ENCODE data around the gene ALDH1A2. TPM values are rescaled to one million over a fixed set of nuclear protein-coding genes. Genes with fewer than 3 reads are reported as not detected.

ALDH1A2 gene
- total RNA-seq, 6 donors from 2014 or later: 3.6 to 43.3 (median 6.9) TPM

GRCh38 chr15:57969996-57970395 lies 95.5 kb downstream of the ALDH1A2 start:
- Histone ChIP-seq H3K27ac (no peak overlapping the region), H3K36me3 (no peaks in the 10 kb centered on the region), H3K4me1 (no peaks in the 10 kb centered on the region), H3K27me3 (no peaks in the 10 kb centered on the region), H3K9me3 (no peaks in the 10 kb centered on the region), H3K4me3 (no peak overlapping the region)
- no peak for TF ChIP-seq POLR2AphosphoS5 (IDR thresholded peaks at IDR 0.05)
- no peak for TF ChIP-seq EP300 (IDR thresholded peaks at IDR 0.05)
- no peak for TF ChIP-seq CTCF (IDR thresholded peaks at IDR 0.05)
- no peak for TF ChIP-seq POLR2A (IDR thresholded peaks at IDR 0.05)
- DNase-seq (no peak), ATAC-seq (ENCODE audit: low FRiP score in 2 of 2) (no peak)

GRCh38 chr15:57969355-57969754 lies 96.2 kb downstream of the ALDH1A2 start:
- Histone ChIP-seq H3K36me3 (no peaks in the 10 kb centered on the region), H3K4me1 (no peaks in the 10 kb centered on the region), H3K4me3 (no peak overlapping the region), H3K27ac (no peak overlapping the region), H3K27me3 (no peaks in the 10 kb centered on the region), H3K9me3 (no peaks in the 10 kb centered on the region)
- no peak for DNase-seq
- no peak for ATAC-seq (ENCODE audit: low FRiP score in 2 of 2)
- TF ChIP-seq EP300 (IDR thresholded peaks at IDR 0.05) (no peak), CTCF (IDR thresholded peaks at IDR 0.05) (no peak), POLR2A (IDR thresholded peaks at IDR 0.05) (no peak), POLR2AphosphoS5 (IDR thresholded peaks at IDR 0.05) (no peak)
- WGBS, 2 donors: 71 to 75% methylated on average over 5 of the region's 5 CpGs

GRCh38 chr15:57962887-57963286 lies 102.6 kb downstream of the ALDH1A2 start:
- ATAC-seq (ENCODE audit: low FRiP score in 2 of 2) (no peak), DNase-seq (no peak)
- no peak for TF ChIP-seq POLR2A (IDR thresholded peaks at IDR 0.05)
- 71 to 76% methylated on average over 4 of the region's 4 CpGs for WGBS, 2 donors
- no peak overlapping the region for H3K4me3 ChIP-seq
- H3K9me3 ChIP-seq: no peaks in the 10 kb centered on the region
- no peaks in the 10 kb centered on the region for H3K36me3 ChIP-seq
- no peaks in the 10 kb centered on the region for H3K27me3 ChIP-seq
- no peak overlapping the region for H3K27ac ChIP-seq
- H3K4me1 ChIP-seq: peaks cover 0 to 3% (median 0%) of the 10 kb centered on the region in 4 donors

- no peaks in the 10 kb centered on the region for H3K9me3 ChIP-seq
- H3K4me1 ChIP-seq: peaks cover 0 to 3% (median 0%) of the 10 kb centered on the region in 4 donors
- no peaks in the 10 kb centered on the region for H3K27me3 ChIP-seq
- 72 to 76% methylated on average over 4 of the region's 4 CpGs for WGBS, 2 donors
- H3K36me3 ChIP-seq: no peaks in the 10 kb centered on the region
- no peak for DNase-seq
- ATAC-seq (ENCODE audit: low FRiP score in 2 of 2): no peak
- TF ChIP-seq CTCF (IDR thresholded peaks at IDR 0.05): no peak
- TF ChIP-seq POLR2AphosphoS5 (IDR thresholded peaks at IDR 0.05): no peak
- TF ChIP-seq POLR2A (IDR thresholded peaks at IDR 0.05): no peak
- TF ChIP-seq EP300 (IDR thresholded peaks at IDR 0.05): no peak
- no peak overlapping the region for H3K4me3 ChIP-seq
- no peak overlapping the region for H3K27ac ChIP-seq
Observed at GRCh38 chr15:57961919-57962318, 103.6 kb downstream of the ALDH1A2 start.

GRCh38 chr15:57957113-57957512 lies 108.4 kb downstream of the ALDH1A2 start:
- peaks cover 0 to under 1% (median 0%) of the 10 kb centered on the region in 4 donors for H3K4me1 ChIP-seq
- no peak overlapping the region for H3K27ac ChIP-seq
- WGBS, 2 donors: 85 to 91% methylated on average over 5 of the region's 5 CpGs
- no peaks in the 10 kb centered on the region for H3K27me3 ChIP-seq
- DNase-seq: no peak
- H3K4me3 ChIP-seq: no peak overlapping the region
- no peaks in the 10 kb centered on the region for H3K9me3 ChIP-seq
- no peaks in the 10 kb centered on the region for H3K36me3 ChIP-seq
- TF ChIP-seq CTCF (IDR thresholded peaks at IDR 0.05) (no peak), EP300 (IDR thresholded peaks at IDR 0.05) (no peak), POLR2AphosphoS5 (IDR thresholded peaks at IDR 0.05) (no peak), POLR2A (IDR thresholded peaks at IDR 0.05) (no peak)
- no peak for ATAC-seq (ENCODE audit: low FRiP score in 2 of 2)
